HG02610 (cell line): ENCODE results near the gene MYH9.
A peak's percentile ranks its signal among the peaks of the same experiment; 100 is the strongest.
"Not testable (repeated sequence)": the region's sequence is repeated elsewhere in the genome, so short reads cannot be mapped to it uniquely, and the experiment has no call there.

ENCODE experiments used
- ATAC-seq: cut with Tn5 transposase; IDR thresholded peaks from one replicate; pipeline ENCODE4 v1.9.1; 2021; ENCODE audit warnings: mild to moderate bottlenecking, moderate library complexity; ENCODE audit not compliant: unreplicated experiment

The MYH9 gene

GRCh38 chr22:36415415-36416168, 27.8 kb upstream of the MYH9 start:
- ATAC-seq: no peak

GRCh38 chr22:36413022-36413775, 25.4 kb upstream of the MYH9 start:
- ATAC-seq: no peak

GRCh38 chr22:36411589-36412258, 24.0 kb upstream of the MYH9 start:
- ATAC-seq: no peak

- peak; percentile 65 for ATAC-seq
Observed at GRCh38 chr22:36409911-36410756, 22.4 kb upstream of the MYH9 start.

- not testable (repeated sequence) for ATAC-seq
Observed at GRCh38 chr22:36409554-36409910, 21.8 kb upstream of the MYH9 start.

GRCh38 chr22:36409056-36409455, 21.3 kb upstream of the MYH9 start:
- ATAC-seq: no peak

- ATAC-seq: no peak
Observed at GRCh38 chr22:36406721-36407120, 19.0 kb upstream of the MYH9 start.

- ATAC-seq: no peak
Observed at GRCh38 chr22:36405671-36406538, 18.1 kb upstream of the MYH9 start.

- no peak for ATAC-seq
Observed at GRCh38 chr22:36405221-36405661, 17.5 kb upstream of the MYH9 start.

GRCh38 chr22:36404446-36404845, 16.7 kb upstream of the MYH9 start:
- ATAC-seq: no peak

GRCh38 chr22:36399472-36399778, 11.7 kb upstream of the MYH9 start:
- ATAC-seq: no peak

- no peak for ATAC-seq
Observed at GRCh38 chr22:36398601-36399471, 11.1 kb upstream of the MYH9 start.

GRCh38 chr22:36397131-36398093, 9.6 kb upstream of the MYH9 start:
- no peak for ATAC-seq

- no peak for ATAC-seq
Observed at GRCh38 chr22:36395915-36396314, 8.1 kb upstream of the MYH9 start.

- no peak for ATAC-seq
Observed at GRCh38 chr22:36395055-36395849, 7.5 kb upstream of the MYH9 start.

GRCh38 chr22:36391638-36392037, 3.9 kb upstream of the MYH9 start:
- no peak for ATAC-seq

- ATAC-seq: not testable (repeated sequence)
Observed at GRCh38 chr22:36389122-36389521, 1.4 kb upstream of the MYH9 start.

GRCh38 chr22:36387709-36387958, 133 bp downstream of the MYH9 start:
- no peak for ATAC-seq
